ENCODE measurements around the gene CHRDL1.
A peak's percentile ranks its signal among the peaks of the same experiment; 100 is the strongest.

The CHRDL1 gene, protein sequence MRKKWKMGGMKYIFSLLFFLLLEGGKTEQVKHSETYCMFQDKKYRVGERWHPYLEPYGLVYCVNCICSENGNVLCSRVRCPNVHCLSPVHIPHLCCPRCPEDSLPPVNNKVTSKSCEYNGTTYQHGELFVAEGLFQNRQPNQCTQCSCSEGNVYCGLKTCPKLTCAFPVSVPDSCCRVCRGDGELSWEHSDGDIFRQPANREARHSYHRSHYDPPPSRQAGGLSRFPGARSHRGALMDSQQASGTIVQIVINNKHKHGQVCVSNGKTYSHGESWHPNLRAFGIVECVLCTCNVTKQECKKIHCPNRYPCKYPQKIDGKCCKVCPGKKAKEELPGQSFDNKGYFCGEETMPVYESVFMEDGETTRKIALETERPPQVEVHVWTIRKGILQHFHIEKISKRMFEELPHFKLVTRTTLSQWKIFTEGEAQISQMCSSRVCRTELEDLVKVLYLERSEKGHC

DNA sequence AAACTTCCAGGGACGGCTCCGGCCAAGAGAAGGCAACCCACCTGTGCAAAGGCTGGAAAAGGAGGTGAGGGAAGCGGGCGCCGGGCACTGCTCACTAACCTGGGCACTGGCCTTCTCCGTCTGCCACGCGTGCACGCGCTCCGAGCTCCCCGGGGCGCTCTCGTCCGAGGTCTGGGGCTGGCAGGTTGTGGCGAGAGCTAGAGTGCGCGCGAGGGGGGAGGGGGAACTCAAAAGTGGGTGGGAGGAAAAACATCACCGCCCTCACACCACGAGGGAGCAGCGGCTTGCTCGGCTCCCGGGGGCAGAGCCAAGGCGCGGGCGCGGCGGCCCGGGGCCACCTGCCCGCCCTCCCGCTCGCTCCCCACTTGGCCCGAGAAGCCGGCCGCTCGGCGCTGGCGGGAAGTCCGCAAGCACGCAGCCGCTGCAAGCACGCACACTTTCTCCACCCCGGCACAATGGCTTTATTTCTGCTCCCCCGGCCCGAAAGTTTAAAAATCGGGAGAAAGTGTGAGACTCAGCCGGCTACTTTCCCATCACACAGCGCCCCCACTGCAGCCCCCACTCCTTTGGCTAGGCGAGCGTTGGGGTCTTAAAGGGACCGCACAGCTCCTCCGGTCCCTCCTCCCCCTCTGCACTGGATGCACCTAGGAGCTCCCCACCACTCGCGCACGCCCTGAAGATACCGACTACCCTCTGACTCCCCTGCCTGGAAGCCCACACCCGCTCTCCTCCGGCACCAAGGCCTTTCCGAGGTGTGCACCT lies at the start of gene CHRDL1:
Gene CHRDL1, minus strand, starts transcription at position 173 of the 762 bp plus-strand sequence. CDS start 3,636 bp downstream, outside the sequence.
- peak within 1 kb of the TSS; percentile 20 for H3K9ac ChIP-seq (ENCODE audit: low read depth, low read length, poor library complexity, severe bottlenecking)
- no peaks in the 10 kb centered on the region for H3K79me2 ChIP-seq (ENCODE audit: insufficient read depth, low read length)
- peak within 1 kb of the TSS; percentile 68 for H3K4me2 ChIP-seq (ENCODE audit: low read depth, low read length, poor library complexity, severe bottlenecking)
- peak within 1 kb of the TSS; percentile 69 for H3K4me3 ChIP-seq (ENCODE audit: low read length, poor library complexity, severe bottlenecking)
- H3K27me3 ChIP-seq (ENCODE audit: insufficient read depth, low read length, poor library complexity, severe bottlenecking) = peaks cover 5% of the 10 kb centered on the region
- H3K9me3 ChIP-seq (ENCODE audit: insufficient read depth, low read depth, low read length) = no peaks in the 10 kb centered on the region
- no peaks in the 10 kb centered on the region for H4K20me1 ChIP-seq (ENCODE audit: insufficient read depth, low read length, poor library complexity, severe bottlenecking)
- no peaks in the 10 kb centered on the region for H3K9me2 ChIP-seq (replicated peaks; ENCODE audit: low read depth, low read length)
- H3F3A ChIP-seq (ENCODE audit: low read depth) = no peaks in the 10 kb centered on the region
- peak within 1 kb of the TSS; percentile 88 for H2AFZ ChIP-seq (ENCODE audit: low read length)
- H3K36me3 ChIP-seq (ENCODE audit: insufficient read depth, low read length) = no peaks in the 10 kb centered on the region
- no peak for TF ChIP-seq EZH2phosphoT487 (IDR thresholded peaks at IDR 0.05; ENCODE audit: borderline replicate concordance)
- H3K4me1 ChIP-seq (ENCODE audit: insufficient read depth, low read length, poor library complexity, severe bottlenecking) = no peaks in the 10 kb centered on the region

DNA sequence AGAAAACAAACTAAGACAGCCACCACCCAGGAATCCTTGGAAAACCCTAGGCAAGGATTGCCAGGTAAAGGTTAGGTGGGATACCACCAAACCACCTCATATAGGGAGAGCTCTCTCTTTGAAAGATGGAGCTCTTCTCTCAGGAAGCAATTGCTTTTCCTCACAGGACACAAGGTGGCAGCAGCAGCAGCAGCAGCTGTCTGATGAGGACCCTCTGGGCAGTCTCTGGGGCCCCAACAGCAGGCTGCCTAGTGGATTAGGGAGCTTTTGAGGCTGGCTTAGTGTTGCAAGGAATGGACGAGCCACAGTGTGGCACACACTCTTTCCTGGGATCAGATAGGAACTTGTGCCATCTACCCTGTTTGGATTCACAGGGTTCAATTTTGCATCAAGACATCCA lies 41.4 kb upstream of the CHRDL1 start:
- Histone ChIP-seq H3K9me2 (replicated peaks; ENCODE audit: low read depth, low read length) (no peaks in the 10 kb centered on the region), H3K4me1 (ENCODE audit: insufficient read depth, low read length, poor library complexity, severe bottlenecking) (no peaks in the 10 kb centered on the region), H2AFZ (ENCODE audit: low read length) (no peak overlapping the region), H3K4me3 (ENCODE audit: low read length, poor library complexity, severe bottlenecking) (no peak overlapping the region), H3K9me3 (ENCODE audit: insufficient read depth, low read depth, low read length) (no peaks in the 10 kb centered on the region), H4K20me1 (ENCODE audit: insufficient read depth, low read length, poor library complexity, severe bottlenecking) (no peaks in the 10 kb centered on the region), H3K36me3 (ENCODE audit: insufficient read depth, low read length) (no peaks in the 10 kb centered on the region), H3K4me2 (ENCODE audit: low read depth, low read length, poor library complexity, severe bottlenecking) (no peak overlapping the region), H3F3A (ENCODE audit: low read depth) (no peaks in the 10 kb centered on the region), H3K9ac (ENCODE audit: low read depth, low read length, poor library complexity, severe bottlenecking) (no peak overlapping the region), H3K79me2 (ENCODE audit: insufficient read depth, low read length) (no peaks in the 10 kb centered on the region), H3K27me3 (ENCODE audit: insufficient read depth, low read length, poor library complexity, severe bottlenecking) (no peaks in the 10 kb centered on the region)
- no peak for TF ChIP-seq EZH2phosphoT487 (IDR thresholded peaks at IDR 0.05; ENCODE audit: borderline replicate concordance)
- TF ChIP-seq, protein P1, sequence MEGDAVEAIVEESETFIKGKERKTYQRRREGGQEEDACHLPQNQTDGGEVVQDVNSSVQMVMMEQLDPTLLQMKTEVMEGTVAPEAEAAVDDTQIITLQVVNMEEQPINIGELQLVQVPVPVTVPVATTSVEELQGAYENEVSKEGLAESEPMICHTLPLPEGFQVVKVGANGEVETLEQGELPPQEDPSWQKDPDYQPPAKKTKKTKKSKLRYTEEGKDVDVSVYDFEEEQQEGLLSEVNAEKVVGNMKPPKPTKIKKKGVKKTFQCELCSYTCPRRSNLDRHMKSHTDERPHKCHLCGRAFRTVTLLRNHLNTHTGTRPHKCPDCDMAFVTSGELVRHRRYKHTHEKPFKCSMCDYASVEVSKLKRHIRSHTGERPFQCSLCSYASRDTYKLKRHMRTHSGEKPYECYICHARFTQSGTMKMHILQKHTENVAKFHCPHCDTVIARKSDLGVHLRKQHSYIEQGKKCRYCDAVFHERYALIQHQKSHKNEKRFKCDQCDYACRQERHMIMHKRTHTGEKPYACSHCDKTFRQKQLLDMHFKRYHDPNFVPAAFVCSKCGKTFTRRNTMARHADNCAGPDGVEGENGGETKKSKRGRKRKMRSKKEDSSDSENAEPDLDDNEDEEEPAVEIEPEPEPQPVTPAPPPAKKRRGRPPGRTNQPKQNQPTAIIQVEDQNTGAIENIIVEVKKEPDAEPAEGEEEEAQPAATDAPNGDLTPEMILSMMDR (conservative IDR thresholded peaks at IDR 0.05; ENCODE audit: low read length) = peak; percentile 49

DNA sequence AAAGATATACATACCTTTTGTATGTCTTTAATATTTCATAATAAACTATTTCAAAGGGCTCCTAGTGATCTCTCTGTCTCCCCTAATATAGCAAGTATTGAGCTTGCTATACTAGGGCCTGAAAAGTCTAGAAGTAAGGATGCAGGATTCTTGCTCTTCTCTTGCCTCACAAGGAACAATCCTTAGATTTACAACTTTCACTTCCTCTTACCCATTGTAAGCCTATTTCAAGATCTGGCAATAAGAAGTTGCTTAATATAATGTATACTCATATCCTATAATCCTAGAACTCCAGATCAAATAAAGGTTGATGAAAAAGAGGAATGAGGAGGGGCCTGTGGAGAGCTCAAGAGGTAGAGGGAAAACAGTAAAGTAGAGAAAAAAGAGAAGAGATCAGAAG lies 40.8 kb upstream of the CHRDL1 start:
- no peak for TF ChIP-seq EZH2phosphoT487 (IDR thresholded peaks at IDR 0.05; ENCODE audit: borderline replicate concordance)
- TF ChIP-seq, protein P1 (conservative IDR thresholded peaks at IDR 0.05; ENCODE audit: low read length) = no peak
- no peaks in the 10 kb centered on the region for H3K9me2 ChIP-seq (replicated peaks; ENCODE audit: low read depth, low read length)
- H3F3A ChIP-seq (ENCODE audit: low read depth) = no peaks in the 10 kb centered on the region
- no peaks in the 10 kb centered on the region for H3K36me3 ChIP-seq (ENCODE audit: insufficient read depth, low read length)
- no peaks in the 10 kb centered on the region for H3K79me2 ChIP-seq (ENCODE audit: insufficient read depth, low read length)
- H3K4me1 ChIP-seq (ENCODE audit: insufficient read depth, low read length, poor library complexity, severe bottlenecking) = no peaks in the 10 kb centered on the region
- no peak overlapping the region for H3K4me2 ChIP-seq (ENCODE audit: low read depth, low read length, poor library complexity, severe bottlenecking)
- H4K20me1 ChIP-seq (ENCODE audit: insufficient read depth, low read length, poor library complexity, severe bottlenecking) = no peaks in the 10 kb centered on the region
- H3K27me3 ChIP-seq (ENCODE audit: insufficient read depth, low read length, poor library complexity, severe bottlenecking) = no peaks in the 10 kb centered on the region
- H3K9me3 ChIP-seq (ENCODE audit: insufficient read depth, low read depth, low read length) = no peaks in the 10 kb centered on the region
- H3K9ac ChIP-seq (ENCODE audit: low read depth, low read length, poor library complexity, severe bottlenecking) = no peak overlapping the region
- H3K4me3 ChIP-seq (ENCODE audit: low read length, poor library complexity, severe bottlenecking) = no peak overlapping the region
- no peak overlapping the region for H2AFZ ChIP-seq (ENCODE audit: low read length)

All from Loucy (cell line).